CD4-positive, alpha-beta T cell treated with Interleukin-6 at 100 ng/mL for 8 hours (primary cell): ENCODE data around the gene RPAP3.
"Not testable (repeated sequence)": the region's sequence is repeated elsewhere in the genome, so short reads cannot be mapped to it uniquely, and the experiment has no call there.

ENCODE experiments used
- DNase-seq: peaks from one replicate; pipeline ENCODE4 v3.0.0-alpha.2; 2020; ENCODE audit warnings: mixed read lengths, low spot score

RPAP3 gene

DNA sequence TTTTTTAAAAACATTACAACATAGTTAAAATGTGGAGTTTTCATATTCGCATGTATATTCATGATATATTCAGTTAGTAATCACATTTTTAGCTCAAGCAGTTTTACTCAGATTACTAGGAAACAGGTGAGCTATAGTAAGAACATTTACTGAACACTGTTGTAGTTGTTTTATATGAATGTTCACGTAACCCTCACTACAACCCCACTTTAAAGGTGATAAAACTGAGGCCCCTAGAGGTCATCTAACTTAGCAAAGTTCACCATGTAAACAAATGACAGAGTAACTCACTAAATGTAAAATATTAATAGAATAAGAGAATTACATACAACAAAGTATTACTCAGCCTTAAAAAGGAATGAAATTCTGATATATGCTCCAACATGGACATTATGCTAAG lies 26.0 kb downstream of the RPAP3 start:
- DNase-seq, result no peak

DNA sequence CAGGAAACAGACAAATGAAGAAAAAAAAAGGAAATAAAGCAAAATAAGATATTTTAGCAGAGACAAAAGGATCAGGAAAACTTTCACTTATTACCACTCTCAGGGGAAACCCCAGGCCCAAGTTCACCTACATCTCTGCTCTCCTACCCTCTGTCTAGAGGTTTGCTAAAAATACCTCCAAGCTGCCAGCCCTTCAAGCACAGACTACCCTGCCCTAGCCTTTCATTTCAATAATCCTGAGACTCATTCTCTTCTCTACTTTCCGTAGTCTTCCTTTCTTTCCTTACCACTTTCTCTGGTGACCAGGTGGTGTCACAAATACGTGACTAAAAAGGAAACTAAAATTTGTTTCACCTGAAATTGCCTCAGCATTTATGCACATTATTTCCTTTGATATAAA lies 33.8 kb downstream of the RPAP3 start:
- DNase-seq, result no peak

DNA sequence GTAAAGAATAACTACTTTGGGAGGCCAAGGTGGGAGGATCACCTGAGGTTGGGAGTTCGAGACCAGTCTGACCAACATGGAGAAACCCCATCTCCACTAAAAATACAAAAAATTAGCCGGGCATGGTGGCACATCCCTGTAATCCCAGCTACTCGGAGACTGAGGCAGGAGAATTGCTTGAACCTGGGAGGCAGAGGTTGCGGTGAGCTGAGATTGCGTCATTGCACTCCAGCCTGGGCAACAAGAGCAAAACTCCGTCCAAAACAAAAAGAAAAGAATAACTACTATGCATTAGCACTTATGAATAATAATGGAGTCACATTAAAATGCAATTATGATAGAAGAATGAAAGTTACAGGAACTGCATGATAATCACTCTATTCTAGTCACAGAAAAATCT lies 37.9 kb downstream of the RPAP3 start:
- not testable (repeated sequence) for DNase-seq

DNA sequence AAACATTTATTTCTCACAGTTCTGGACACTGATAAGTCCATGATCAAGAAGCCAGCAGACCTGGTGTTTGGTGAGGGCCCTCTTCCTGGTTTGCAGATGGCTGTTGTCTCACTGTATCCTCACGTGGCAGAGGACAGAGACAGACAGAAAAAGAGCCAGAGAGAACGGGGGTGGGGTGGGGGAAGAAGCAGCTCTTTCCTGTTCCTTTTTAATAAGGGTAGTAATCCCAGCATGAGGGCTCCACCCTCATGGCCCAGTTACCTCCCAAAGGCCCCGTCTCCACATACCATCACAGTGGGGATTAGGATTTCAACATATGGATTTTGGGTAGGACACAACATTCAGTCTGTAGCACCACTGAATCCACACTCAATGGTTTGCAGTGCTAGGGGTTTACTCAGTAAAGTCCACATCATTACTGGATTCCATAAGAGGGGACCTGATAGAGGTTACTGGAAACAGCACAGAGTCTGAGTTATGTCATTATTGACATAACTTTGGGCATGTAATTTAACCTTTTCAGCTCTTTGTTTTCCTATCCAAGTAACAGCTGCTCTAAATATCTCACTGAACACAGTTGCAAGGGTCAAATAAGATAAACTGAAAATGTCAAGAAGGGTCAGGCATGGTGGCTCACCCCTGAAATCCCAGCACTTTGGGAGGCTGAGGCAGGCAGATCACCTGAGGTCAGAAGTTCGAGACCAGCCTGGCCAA lies 53.2 kb downstream of the RPAP3 start:
- DNase-seq, result no peak

DNA sequence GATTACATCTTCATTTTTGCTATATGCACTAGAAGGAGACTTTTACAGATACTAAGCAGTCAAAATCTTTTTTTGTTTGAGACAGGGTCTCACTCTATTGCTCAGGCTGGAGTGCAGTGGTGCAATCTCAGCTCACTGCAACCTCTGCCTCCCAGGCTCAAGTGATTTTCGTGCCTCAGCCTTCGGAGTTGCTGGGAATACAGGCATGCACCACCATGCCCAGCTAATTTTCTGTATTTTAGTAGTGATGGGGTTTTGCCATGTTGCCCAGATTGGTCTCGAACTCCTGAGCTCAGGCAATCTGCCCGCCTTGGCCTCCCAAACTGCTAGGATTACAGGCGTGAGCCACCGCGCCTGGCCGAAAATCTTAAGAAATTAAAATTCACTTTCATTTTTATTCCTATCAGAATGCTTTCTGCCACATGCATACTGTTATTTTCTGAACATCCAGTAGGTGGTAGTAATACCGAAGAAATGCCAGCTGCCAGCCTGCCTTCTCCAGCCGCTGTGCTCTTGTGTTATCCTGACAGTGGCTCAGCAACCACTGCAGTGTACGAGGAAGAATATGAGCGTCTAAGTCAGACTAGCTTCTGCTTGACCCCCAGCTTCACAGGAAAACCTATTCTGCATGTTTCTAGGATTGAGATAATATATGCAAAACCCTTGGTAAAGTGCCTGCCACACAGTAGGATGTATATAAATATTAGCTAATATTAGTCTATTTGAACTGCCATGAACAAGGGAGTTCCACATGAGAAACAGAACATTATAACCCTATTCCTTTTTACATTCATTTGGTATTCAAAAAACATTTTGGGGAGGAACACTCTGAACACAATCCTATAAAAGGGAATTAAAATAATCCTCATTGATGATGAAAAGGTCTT lies 54.2 kb downstream of the RPAP3 start:
- DNase-seq, result peak; percentile 65

DNA sequence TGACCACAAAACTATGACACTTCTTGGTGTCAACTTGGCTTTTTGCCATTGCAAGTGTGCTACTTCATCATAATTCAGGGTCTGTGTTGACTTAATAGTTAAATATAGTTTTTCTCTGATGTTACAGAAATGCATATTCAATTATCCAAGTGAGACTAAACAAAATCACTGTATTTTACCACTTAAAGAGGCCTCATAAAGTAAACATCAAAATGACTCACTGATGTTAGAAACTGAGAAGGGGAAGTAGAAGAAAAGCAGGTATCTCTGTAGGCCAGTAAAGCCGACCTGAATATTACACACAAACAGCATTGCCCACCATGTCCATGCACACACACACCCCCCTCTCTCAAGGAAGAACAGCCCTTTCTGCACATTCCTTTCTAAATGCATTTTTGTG lies 55.4 kb downstream of the RPAP3 start:
- no peak for DNase-seq

DNA sequence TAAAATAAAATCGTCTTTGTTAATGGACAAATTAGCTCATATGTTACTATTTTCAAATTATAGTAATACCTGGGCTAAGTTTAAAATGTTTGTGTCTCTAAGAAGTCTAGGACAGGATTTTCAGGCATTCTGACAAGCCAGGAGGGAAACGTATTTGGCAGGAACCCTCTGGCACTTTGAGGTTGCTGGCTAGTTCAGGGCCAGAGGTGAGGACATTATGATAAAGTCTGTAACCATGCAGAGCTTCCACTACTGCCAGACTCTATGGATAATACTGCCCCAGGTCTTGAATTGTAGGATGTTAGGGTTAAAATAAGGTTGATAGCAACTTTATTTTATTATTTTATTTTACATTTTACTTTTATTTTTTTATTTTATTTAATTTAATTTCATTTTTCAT lies 56.4 kb downstream of the RPAP3 start:
- DNase-seq, result no peak

DNA sequence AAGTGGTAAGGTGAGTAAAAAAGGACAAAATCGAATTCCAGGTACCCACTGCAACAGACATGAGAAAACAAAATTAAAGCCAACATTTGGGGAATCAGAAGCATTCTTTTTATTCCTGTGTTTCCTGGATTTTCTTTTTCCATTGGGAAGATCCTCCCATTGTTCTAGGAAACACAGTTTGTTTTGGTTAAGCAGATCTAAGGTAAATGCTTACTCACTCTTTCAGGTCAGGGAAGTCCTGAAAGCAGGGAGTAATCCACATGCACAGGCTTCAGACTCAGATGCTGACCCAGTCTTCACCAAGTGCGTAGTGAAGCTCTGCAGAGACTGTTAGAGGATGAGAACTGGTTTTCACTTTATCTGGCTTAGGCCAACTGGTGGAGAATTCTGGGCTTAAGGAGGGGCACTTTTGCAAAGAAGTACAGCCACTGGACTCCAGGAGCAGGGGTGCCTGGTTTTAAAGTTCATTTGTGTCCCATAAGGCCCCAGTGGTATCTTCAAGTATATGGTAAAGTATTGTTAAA lies 57.7 kb downstream of the RPAP3 start:
- DNase-seq, result no peak

DNA sequence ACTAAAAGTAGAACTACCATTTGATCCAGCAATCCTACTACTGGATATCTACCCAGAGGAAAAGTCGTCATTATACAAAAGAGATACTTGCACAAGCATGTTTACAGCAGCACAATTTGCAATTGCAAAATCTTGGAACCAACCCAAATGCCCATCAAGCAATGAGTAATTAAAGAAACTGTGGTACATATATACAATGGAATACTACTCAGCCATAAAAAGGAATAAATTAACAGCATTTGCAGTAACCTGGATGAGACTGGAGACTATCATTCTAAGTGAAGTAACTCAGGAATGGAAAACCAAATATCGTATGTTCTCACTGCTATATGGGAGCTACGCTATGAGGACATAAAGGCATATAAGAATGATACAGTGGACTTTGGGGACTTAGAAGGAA lies 63.5 kb downstream of the RPAP3 start:
- DNase-seq, result not testable (repeated sequence)

DNA sequence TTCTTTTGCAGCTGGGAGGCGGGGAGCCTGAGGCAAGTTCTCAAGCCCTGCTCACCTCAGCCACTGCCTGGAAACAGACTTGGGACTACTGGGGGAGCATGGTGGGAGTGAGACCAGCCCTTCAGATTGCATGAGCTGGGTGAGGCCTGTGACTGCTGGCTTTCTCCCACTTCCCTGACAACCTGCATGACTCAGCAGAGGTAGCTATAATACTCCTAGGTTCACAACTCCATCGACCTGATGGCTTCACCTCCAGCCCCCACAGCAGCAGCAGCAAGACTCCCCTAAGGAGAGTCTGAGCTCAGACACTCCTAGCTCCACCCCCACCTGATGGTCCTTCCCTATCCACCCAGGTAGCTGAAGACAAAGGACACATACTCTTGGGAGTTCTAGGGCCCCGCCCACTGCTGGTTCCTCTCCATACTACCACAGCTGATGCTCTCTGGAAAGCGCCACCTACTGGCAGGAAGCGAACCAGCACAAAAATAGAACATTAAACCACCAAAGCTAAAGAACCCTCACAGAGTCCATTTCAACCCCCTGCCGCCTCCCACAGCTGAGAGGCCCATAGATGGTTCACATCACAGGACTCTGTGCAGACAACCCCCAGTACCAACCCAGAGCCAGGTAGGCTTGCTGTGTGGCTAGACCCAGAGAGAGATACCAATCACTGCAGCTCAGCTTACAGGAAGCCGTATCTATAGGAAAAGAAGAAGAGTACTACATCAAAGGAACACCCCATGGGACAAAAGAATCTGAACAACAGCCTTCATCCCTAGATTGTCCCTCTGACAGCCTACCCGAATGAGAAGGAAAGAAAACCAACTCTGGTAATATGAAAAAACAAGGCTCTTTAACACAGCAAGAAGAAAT lies 68.7 kb downstream of the RPAP3 start:
- DNase-seq, result no peak

DNA sequence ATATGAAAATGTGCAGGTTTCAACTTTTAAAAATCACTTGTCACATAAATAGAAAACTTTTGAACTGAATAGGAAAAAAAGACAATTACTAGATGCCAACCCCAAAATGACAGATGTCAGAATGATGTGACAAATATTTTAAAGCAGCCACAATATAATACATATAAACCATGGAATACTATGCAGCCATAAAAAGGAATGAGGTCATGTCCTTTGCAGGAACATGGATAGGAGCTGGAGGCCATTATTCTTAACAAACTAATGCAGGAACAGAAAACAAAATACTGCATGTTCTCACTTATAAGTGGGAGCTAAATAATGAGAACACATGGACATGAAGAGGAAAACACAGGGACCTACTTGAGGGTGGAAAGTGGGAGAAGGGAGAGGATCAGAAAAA lies 70.1 kb downstream of the RPAP3 start:
- DNase-seq, result not testable (repeated sequence)

DNA sequence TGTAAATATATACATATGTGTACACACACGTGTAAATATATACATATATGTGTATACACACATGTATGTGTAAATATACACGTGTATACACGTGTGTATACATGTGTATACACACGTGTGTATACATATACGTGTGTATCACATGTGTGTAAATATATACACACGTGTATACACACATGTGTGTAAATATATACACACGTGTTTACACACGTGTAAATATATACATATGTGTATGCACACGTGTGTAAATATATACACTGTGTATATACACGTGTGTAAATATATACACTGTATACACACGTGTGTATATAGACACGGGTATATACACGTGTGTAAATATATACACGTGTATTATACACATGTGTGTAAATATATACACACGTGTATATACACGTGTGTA lies 71.7 kb downstream of the RPAP3 start:
- DNase-seq, result no peak

DNA sequence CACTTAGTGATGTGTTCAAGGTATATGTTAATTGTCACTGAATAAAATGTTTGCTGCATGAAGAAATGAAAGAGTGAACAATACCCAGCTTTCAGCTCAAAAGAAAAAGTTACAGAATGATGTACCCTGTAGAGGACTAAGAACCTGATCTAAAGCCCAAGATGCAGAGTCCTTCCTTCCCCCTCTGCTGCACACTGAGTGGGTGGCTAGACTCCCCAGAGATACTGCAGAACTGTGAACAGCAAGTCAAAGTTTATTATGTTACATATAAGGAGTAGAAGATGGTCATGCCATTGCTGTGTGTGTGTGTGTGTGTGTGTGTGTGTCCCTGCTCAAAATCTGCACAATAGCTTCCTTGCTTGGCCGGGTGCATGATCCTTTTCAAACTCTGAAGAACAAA lies 83.9 kb downstream of the RPAP3 start:
- DNase-seq, result no peak

DNA sequence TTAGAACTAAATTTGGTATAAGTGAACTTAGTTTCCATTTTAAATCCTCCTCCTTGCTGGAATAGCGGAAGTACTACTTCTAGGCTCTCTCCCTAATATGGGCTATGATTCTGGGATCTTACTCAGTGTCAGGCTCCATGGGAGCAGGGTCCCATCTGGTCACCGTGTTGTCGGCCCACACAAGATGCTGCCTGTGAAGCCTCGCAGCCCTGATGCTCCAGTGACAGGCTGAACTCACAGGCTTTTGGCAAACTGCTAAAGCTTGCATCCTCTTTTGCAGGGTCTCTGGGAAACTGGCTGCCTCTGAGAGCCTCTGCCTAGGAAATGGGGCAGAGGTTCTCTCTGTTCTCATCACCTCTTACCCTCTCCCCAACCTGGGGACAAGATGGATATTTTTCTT lies 88.4 kb downstream of the RPAP3 start:
- no peak for DNase-seq

DNA sequence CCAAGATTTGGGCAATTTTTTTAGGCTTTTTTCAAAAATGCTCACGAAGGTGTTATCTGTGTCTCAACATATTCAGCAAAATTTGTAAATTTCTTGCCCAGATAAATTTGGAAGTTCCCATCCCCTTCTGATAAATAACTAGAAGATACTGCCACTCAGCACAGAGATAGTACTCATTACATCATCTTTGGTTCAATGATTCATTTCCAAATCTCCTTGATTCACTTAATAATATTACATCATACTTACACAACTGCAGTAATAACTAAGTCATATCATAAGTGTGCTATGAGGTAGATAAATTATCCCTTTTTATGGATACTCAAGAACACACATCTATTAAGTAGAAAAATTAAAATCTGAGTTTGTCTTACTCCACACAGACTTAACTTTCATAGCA lies 89.4 kb downstream of the RPAP3 start:
- no peak for DNase-seq

DNA sequence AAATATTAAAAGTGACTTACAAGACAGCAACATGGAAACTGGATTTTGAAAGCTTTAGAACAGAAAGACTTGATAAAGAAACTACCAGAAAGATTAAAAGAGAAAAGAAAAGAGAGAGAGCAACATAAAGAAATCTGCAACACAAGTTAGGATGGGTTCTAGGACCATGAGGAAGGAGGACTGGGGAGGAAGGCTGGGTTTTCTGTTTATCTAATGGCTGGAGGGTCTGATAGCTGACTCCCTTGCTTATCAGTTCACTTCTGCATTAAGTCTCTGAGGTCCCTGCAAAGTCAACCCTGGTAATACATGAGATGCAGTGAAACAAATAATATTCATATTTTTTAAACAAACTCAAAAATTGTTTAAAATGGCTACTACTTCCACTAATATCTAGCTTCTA lies 90.1 kb downstream of the RPAP3 start:
- no peak for DNase-seq

DNA sequence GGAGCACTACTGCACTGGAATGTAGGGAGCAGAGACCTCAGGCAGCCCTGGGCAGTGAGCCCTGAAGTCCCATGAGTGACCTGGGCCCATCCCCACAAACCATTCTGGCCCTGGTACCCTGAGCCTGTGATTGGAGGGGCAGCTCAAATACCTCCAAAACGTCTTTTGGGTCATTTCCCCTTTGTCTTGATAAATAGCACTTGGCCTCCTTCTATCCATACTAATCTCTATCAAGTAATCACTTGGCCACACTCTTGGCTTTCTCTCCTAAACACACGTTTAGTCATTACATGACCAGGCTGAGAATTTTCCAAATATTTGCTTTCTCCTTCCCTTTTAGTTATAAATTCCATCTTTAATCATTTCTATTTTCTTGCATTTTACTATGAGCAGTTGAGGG lies 91.3 kb downstream of the RPAP3 start:
- no peak for DNase-seq

DNA sequence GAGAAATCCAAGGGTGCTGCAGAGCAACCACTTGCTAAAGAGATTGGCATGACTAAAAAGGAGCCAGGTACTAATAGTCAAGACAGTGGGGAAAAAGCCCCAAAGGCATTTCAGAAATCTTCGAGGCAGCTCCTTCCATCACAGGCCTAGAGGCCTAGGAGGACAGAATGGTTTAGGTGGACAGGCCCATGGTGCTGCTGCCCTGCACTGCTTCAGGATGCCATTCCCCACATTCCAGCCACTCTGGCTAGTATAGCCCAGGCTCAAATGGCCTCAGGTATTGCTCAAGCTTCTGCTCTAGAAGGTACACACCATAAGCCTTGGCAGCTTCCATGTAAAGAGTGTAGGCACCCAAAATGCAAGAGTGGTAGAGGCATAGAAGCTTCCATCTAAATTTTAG lies 92.9 kb downstream of the RPAP3 start:
- DNase-seq, result no peak

DNA sequence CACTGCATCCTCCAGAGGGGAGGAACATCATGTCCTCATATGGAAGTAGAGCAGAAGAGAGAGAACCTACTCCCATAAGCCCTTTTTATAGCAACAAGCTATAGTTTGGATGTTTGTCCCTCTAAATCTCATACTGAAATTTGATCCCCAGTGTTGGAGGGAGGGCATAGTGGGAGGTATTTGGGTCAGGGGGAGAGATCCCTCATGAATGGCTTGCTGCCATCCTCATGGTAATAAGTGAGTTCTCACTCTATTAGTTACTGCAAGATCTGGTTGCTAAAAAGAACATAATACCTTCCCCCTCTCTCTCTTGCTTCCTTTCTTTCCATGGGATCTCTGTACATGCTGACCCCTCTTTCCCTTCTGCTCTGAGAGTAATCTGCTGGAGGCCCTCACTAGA lies 93.9 kb downstream of the RPAP3 start:
- no peak for DNase-seq
